Activated CD8-positive, alpha-beta memory T cell treated with anti-CD3 and anti-CD28 coated beads, Interleukin-2, amount 50 U/mL, for 4 hours (primary cell): ENCODE data around the gene LILRB4.
"Not testable (repeated sequence)": the region's sequence is repeated elsewhere in the genome, so short reads cannot be mapped to it uniquely, and the experiment has no call there.

Experiments used
- DNase-seq: peaks from one replicate; pipeline ENCODE4 v3.0.0-alpha.2; 2020

The LILRB4 gene

DNA sequence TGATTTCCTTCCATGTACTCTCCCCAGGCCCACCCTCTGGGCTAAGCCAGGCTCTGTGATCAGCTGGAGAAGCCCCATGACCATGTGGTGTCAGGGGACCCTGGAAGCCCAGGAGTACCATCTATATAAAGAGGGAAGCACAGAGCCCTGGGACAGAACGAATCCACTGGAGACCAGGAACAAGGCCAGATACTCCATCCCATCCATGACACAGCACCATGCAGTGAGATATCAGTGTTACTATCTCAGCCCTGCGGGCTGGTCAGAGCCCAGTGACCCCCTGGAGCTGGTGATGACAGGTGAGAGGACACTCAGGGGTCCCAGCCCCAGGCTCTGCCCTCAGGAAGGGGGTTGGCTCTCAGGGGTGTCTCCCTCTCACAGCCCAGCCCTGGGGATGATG, 34.0 kb downstream of the LILRB4 start:
- no peak for DNase-seq

DNA sequence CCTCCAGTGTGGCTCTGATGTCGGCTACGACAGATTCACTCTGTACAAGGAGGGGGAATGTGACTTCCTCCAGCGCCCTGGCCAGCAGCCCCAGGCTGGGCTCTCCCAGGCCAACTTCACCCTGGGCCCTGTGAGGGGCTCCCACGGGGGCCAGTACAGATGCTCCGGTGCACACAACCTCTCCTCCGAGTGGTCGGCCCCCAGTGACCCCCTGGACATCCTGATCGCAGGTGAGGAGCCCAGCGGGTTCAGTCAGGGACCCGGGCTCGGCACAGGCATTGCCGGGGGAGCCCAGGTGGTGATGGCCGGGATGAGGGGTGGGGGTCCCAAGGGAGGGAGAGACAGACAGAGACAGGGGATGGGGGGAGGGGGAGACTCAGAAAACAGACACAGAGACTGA, 34.9 kb downstream of the LILRB4 start:
- DNase-seq, result not testable (repeated sequence)

DNA sequence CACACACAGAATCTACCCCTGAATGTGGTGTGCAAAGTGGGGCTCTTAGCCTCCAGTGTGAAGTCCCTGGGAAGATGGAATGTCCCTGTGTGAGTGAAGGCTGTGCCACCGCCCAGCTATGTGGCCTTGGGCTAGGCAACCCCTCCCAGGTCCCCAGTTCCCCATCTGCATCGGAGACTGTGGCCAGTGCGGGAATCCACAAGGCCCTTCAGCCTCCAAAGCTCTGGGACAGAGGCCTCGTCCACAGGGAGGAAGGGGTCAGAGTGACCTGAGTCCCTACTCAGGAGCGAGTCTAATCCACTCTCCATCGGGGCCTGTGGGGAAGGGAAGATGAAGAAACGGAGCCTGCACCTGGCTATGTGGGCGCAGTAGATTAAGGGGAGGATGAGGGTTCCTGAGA, 42.1 kb downstream of the LILRB4 start:
- no peak for DNase-seq

DNA sequence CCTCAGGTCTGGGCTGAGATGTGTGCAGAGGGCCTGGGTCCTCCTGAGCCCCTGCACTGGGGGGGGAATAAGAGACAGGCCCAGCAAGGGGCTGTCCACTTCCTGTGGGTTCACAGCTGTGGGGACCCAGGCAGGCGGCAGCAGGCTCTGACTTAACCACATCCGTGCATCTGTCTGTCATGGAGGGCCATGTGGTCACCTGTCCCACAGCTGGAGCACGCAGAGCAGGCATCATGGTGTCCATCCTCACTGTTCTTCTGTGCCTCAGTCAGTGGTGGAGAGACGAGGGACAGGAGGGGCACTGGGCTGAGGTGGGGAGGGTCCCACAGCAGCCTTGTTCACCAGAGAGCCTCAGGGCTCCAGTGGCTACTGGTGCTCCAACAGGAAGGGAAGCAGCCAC, 45.2 kb downstream of the LILRB4 start:
- DNase-seq, result no peak

DNA sequence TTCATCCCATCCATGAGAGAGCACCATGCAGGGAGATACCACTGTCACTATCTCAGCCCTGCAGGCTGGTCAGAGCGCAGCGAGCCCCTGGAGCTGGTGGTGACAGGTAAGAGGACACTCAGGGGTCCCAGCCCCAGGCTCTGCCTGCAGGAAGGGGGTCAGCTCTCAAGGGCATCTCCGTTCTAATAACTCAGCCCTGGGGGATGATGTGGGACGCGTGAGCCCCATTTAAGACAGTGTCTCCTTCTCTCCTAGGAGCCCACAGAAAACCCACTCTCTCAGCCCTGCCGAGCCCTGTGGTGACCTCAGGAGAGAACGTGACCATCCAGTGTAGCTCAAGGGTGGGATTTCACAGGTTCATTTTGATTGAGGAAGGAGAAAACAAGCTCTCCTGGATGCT, 46.0 kb downstream of the LILRB4 start:
- DNase-seq, result no peak

DNA sequence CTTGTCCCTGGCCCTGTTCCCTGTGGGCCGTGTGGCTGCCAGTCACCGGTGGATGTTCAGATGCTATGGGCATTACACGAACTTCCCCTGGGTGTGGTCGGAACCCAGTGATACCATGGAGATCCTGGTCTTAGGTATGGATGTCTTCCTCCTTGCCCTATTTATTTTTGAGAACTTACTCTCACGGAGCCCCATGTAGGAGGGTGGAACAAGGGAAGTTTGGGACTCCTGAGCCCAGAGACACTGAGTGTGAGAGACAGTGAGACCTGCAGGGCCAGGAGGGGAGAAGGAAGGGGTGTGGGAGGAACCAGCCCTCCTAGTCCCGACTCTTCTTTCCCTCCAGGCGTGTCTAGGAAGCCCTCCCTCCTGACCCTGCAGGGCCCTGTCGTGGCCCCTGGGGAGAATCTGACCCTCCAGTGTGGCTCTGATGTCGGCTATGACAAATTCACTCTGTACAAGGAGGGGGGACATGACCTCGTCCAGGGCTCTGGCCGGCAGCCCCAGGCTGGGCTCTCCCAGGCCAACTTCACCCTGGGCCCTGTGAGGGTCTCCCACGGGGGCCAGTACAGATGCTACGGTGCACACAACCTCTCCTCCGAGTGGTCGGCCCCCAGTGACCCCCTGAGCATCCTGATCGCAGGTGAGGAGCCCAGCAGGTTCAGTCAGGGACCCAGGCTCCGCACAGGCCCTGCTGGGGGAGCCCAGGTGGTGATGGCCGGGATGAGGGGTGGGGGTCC, 46.6 kb downstream of the LILRB4 start:
- no peak for DNase-seq

- not testable (repeated sequence) for DNase-seq
Observed at GRCh38 chr19:54709956-54710355, 47.2 kb downstream of the LILRB4 start.
